A549 (cell line): Measurements from ENCODE around the gene SLC22A16. TPM values are rescaled to one million over a fixed set of nuclear protein-coding genes. Genes with fewer than 3 reads are reported as not detected.
A peak's percentile ranks its signal among the peaks of the same experiment; 100 is the strongest.

Experiments
- ATAC-seq, 2 experiments: fragments of 200-7000 bp in 1 of 2; fragments of >200 bp in 1 of 2; cut with Nextera tagmentation in 1 of 2; cut with Tn5 transposase in 1 of 2; 3 replicates each; pipeline versions ENCODE4 v1.8.0 to v1.9.1; 2018 to 2020; ENCODE audit warnings: mild to moderate bottlenecking in 1 of 2, moderate library complexity in 1 of 2
- CTCF ChIA-PET: fragments of 300-600 bp; sonication (Branson Sonifier 250); formaldehyde crosslinking; extraction: SDS; loops from one replicate; lab custom pipeline; 2021; ENCODE audit warnings: antibody characterized with exemption, inconsistent platforms; lab: Yijun Ruan, JAX
- POLR2A ChIA-PET: fragments of 350-600 bp; formaldehyde crosslinking; extraction: SDS; loops from one replicate; lab custom pipeline; 2021; ENCODE audit warnings: antibody characterized with exemption, inconsistent platforms; lab: Yijun Ruan, JAX
- DNase-seq, 2 experiments: peaks; one replicate each; pipeline versions ENCODE4 v3.0.0 to v3.0.0-alpha.2; 2011 to 2016; ENCODE audit warnings: low read depth in 1 of 2, low spot score in 1 of 2
- FAIRE-seq: peaks from 2 replicates; lab custom pipeline; 2011; peaks lifted over from hg19 to GRCh38; lab: Jason Lieb, UNC
- H3K27ac ChIP-seq, 2 experiments: fragments of >200 bp; sonication (Bioruptor Twin); formaldehyde crosslinking; 3 replicates each; pipeline ENCODE4 v1.5.1; 2016 to 2017
- H3K4me1 ChIP-seq: fragments of >200 bp; sonication (Bioruptor Twin); formaldehyde crosslinking; 3 replicates; pipeline ENCODE4 v1.6.1; 2016
- H3K4me2 ChIP-seq: fragments of >200 bp; sonication (Bioruptor Twin); formaldehyde crosslinking; 3 replicates; pipeline ENCODE4 v1.6.1; 2016
- H3K4me3 ChIP-seq: fragments of >200 bp; sonication (Bioruptor Twin); formaldehyde crosslinking; 3 replicates; pipeline ENCODE4 v1.5.1; 2016
- H3K9me3 ChIP-seq: fragments of >200 bp; sonication (Bioruptor Twin); formaldehyde crosslinking; 3 replicates; pipeline ENCODE4 v1.6.1; 2016
- BHLHE40 ChIP-seq: IDR thresholded peaks from 2 replicates; pipeline ENCODE4 v1.6.1; 2012; ENCODE audit warnings: low read depth, low read length, inconsistent platforms
- EHF ChIP-seq: fragments of 250-450 bp; sonication (Bioruptor Pico); IDR thresholded peaks from 2 replicates; pipeline ENCODE4 v1.5.0; 2020; ENCODE audit warnings: mild to moderate bottlenecking
- GATA3 ChIP-seq: IDR thresholded peaks from 2 replicates; pipeline ENCODE4 v1.6.1; 2012; ENCODE audit warnings: borderline replicate concordance
- HEYL ChIP-seq: fragments of 250-450 bp; sonication (Bioruptor Pico); IDR thresholded peaks from 2 replicates; pipeline ENCODE4 v1.8.0; 2021; ENCODE audit warnings: mild to moderate bottlenecking, moderate library complexity
- HOXB5 ChIP-seq: fragments of 250-450 bp; sonication (Bioruptor Pico); IDR thresholded peaks from 2 replicates; pipeline ENCODE4 v1.5.0; 2020; ENCODE audit warnings: mild to moderate bottlenecking, moderate library complexity
- JUNB ChIP-seq: fragments of >200 bp; sonication (Bioruptor Twin); formaldehyde crosslinking; IDR thresholded peaks from 2 replicates; pipeline ENCODE4 v1.6.1; 2016
- MAFK ChIP-seq: fragments of 450-650 bp; IDR thresholded peaks from 2 replicates; pipeline ENCODE4 v1.6.1; 2014; ENCODE audit not compliant: partially characterized antibody
- MAZ ChIP-seq: fragments of 150-350 bp; IDR thresholded peaks from 2 replicates; pipeline ENCODE4 v1.6.1; 2014; ENCODE audit warnings: antibody characterized with exemption, low read depth, low read length, borderline replicate concordance
- MYC ChIP-seq: IDR thresholded peaks from 2 replicates; pipeline ENCODE4 v1.6.1; 2012; ENCODE audit warnings: mild to moderate bottlenecking, inconsistent platforms, low read length, improper control_type of control experiment, borderline replicate concordance
- NFE2L2 ChIP-seq: fragments of 150-350 bp; conservative IDR thresholded peaks from 2 replicates; pipeline ENCODE4 v1.6.1; 2014; ENCODE audit warnings: low read length
- POLR2AphosphoS2 ChIP-seq: conservative IDR thresholded peaks from 2 replicates; pipeline ENCODE4 v1.6.1; 2012; ENCODE audit warnings: low read length, improper control_type of control experiment, inconsistent platforms
- RNF2 ChIP-seq: fragments of 200-600 bp; sonication (generic); IDR thresholded peaks from 2 replicates; pipeline ENCODE4 v1.6.1; 2016; ENCODE audit warnings: low read depth, mild to moderate bottlenecking, antibody characterized with exemption, moderate library complexity, borderline replicate concordance
- TFCP2L1 ChIP-seq: fragments of 250-450 bp; sonication (Bioruptor Pico); IDR thresholded peaks from 2 replicates; pipeline ENCODE4 v1.5.0; 2021; ENCODE audit warnings: mild to moderate bottlenecking
- WGBS: methylation state at CpG from one replicate; pipeline ENCODE4 v1.1.6; 2017; ENCODE audit errors: missing lambda C conversion rate; 5-methylcytosine and 5-hydroxymethylcytosine counted together
- polyA plus RNA-seq, 4 experiments: library from polyadenylated mRNA; depleted of rRNA in 3 of 4; stranded (reverse); fragments of >200 nt; fragmentation: RNase III in 1 of 4; extraction: RNeasy Plus Mini Kit Qiagen cat#74134 plus additional on column Dnase treatment in 1 of 4; gene quantifications; 2 replicates in 3 of 4; 3 replicates in 1 of 4; pipeline ENCODE4 v1.2.3, GENCODE V29; 2011 to 2017
- TF ChIP-seq, protein P1 (sequence below): fragments of >200 bp; sonication (Bioruptor Twin); formaldehyde crosslinking; IDR thresholded peaks from 3 replicates; pipeline ENCODE4 v1.6.1; 2016
- TF ChIP-seq, protein P2 (sequence below): fragments of 250-450 bp; sonication (Bioruptor Pico); IDR thresholded peaks from 2 replicates; pipeline ENCODE4 v1.5.0; 2021; ENCODE audit warnings: mild to moderate bottlenecking, moderate library complexity, borderline replicate concordance
- TF ChIP-seq, protein P3 (sequence below): IDR thresholded peaks from 2 replicates; pipeline ENCODE4 v1.6.1; 2012
- TF ChIP-seq, protein P4 (sequence below): fragments of 250-450 bp; sonication (Bioruptor Pico); IDR thresholded peaks from 2 replicates; pipeline ENCODE4 v1.5.0; 2020; ENCODE audit warnings: low read depth, mild to moderate bottlenecking, moderate library complexity
- TF ChIP-seq, protein P5 (sequence below): IDR thresholded peaks from 2 replicates; pipeline ENCODE4 v1.6.1; 2012; ENCODE audit warnings: low read depth, borderline replicate concordance

SLC22A16 gene
- polyA plus RNA-seq, 2 of the 4 experiments (the other 2 are of a cell fraction): not detected

DNA sequence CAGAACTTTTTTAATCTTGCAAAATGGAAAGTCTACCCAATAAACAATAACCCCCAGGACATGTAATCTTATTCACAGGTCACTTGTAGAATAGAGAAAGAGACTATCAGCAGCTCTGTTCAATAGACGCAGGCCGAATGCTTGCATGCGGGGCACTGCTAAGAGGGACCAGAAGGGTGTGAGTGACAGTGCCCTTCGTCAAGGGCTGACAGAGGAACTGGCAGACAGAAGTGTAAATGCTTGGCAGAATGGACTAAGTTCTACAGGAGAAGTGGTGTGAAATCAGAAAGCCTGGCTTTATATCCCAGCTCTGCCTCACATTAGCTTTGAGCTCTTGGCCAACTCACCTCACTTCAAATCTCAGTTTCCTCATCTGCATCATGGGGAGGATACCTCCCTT lies 82.0 kb downstream of the SLC22A16 start:
- Histone ChIP-seq H3K9me3 (no peaks in the 10 kb centered on the region), H3K4me1 (no peaks in the 10 kb centered on the region), H3K4me2 (no peak overlapping the region), H3K4me3 (no peak overlapping the region), H3K27ac (no peak overlapping the region)
- ChIA-PET CTCF (interaction anchor here (2.3 to 6.5 kb wide), 2 partner anchors 354 to 690 kb away, joined by 10 to 33 read pairs; no protein-coding TSS in a partner anchor), POLR2A (no interaction called here)
- DNase-seq (no peak), FAIRE-seq (no peak), ATAC-seq (no peak)
- TF ChIP-seq RNF2 (no peak), HOXB5 (CRISPR knock-in tag) (no peak)
- 75% methylated on average over 4 of the region's 4 CpGs for WGBS

DNA sequence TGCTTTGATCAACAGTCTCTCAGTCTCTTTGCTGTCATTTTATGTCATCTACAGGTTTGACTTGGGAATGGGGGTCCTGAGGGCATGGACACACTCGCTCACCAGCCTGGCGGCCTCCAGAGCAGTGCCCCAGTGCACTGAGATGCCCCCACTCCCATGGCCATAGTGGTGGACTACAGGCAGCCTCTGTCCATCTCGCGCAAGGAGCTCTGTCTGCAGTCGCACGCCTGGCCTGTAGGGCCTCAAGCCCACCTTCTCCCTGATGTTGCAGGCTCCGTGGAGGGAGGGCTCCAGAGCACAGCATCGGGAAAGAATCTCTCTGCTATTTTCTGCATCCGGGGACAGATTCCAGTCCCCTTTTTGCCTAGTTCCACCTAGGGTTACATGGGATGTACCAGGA lies 83.7 kb downstream of the SLC22A16 start:
- TF ChIP-seq, protein P1, sequence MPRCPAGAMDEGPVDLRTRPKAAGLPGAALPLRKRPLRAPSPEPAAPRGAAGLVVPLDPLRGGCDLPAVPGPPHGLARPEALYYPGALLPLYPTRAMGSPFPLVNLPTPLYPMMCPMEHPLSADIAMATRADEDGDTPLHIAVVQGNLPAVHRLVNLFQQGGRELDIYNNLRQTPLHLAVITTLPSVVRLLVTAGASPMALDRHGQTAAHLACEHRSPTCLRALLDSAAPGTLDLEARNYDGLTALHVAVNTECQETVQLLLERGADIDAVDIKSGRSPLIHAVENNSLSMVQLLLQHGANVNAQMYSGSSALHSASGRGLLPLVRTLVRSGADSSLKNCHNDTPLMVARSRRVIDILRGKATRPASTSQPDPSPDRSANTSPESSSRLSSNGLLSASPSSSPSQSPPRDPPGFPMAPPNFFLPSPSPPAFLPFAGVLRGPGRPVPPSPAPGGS: no peak
- no peak for TF ChIP-seq EHF (CRISPR knock-in tag)
- TF ChIP-seq, protein P2, sequence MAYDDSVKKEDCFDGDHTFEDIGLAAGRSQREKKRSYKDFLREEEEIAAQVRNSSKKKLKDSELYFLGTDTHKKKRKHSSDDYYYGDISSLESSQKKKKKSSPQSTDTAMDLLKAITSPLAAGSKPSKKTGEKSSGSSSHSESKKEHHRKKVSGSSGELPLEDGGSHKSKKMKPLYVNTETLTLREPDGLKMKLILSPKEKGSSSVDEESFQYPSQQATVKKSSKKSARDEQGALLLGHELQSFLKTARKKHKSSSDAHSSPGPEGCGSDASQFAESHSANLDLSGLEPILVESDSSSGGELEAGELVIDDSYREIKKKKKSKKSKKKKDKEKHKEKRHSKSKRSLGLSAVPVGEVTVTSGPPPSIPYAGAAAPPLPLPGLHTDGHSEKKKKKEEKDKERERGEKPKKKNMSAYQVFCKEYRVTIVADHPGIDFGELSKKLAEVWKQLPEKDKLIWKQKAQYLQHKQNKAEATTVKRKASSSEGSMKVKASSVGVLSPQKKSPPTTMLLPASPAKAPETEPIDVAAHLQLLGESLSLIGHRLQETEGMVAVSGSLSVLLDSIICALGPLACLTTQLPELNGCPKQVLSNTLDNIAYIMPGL (CRISPR knock-in tag): no peak
- no peak for TF ChIP-seq BHLHE40
- TF ChIP-seq, protein P3, sequence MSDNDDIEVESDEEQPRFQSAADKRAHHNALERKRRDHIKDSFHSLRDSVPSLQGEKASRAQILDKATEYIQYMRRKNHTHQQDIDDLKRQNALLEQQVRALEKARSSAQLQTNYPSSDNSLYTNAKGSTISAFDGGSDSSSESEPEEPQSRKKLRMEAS: no peak
- no peak for TF ChIP-seq TFCP2L1 (CRISPR knock-in tag)
- no peak for TF ChIP-seq POLR2AphosphoS2
- no peak for TF ChIP-seq NFE2L2
- TF ChIP-seq MAFK: no peak
- no peak for TF ChIP-seq GATA3
- TF ChIP-seq, protein P4, sequence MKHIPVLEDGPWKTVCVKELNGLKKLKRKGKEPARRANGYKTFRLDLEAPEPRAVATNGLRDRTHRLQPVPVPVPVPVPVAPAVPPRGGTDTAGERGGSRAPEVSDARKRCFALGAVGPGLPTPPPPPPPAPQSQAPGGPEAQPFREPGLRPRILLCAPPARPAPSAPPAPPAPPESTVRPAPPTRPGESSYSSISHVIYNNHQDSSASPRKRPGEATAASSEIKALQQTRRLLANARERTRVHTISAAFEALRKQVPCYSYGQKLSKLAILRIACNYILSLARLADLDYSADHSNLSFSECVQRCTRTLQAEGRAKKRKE (CRISPR knock-in tag): no peak
- TF ChIP-seq, protein P5, sequence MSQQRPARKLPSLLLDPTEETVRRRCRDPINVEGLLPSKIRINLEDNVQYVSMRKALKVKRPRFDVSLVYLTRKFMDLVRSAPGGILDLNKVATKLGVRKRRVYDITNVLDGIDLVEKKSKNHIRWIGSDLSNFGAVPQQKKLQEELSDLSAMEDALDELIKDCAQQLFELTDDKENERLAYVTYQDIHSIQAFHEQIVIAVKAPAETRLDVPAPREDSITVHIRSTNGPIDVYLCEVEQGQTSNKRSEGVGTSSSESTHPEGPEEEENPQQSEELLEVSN: no peak
- TF ChIP-seq JUNB: no peak
- no peak for TF ChIP-seq MYC
- TF ChIP-seq HEYL (CRISPR knock-in tag): no peak
- H3K4me2 ChIP-seq: no peak overlapping the region
- no peak overlapping the region for H3K27ac ChIP-seq
- DNase-seq: no peak
- peak; percentile 48 to 50; a peak in 3 of 6 replicates for ATAC-seq
- no peak for FAIRE-seq
- H3K4me3 ChIP-seq: no peak overlapping the region
- POLR2A ChIA-PET: no interaction called here
- H3K9me3 ChIP-seq: no peaks in the 10 kb centered on the region
- 39% methylated on average over 4 of the region's 9 CpGs for WGBS
- no peaks in the 10 kb centered on the region for H3K4me1 ChIP-seq
- CTCF ChIA-PET: interaction anchor here (1.5 to 6.5 kb wide), 5 partner anchors 10 to 688 kb away, joined by 5 to 33 read pairs (median 22); partner anchors contain the start of genes CDC40 and WASF1

DNA sequence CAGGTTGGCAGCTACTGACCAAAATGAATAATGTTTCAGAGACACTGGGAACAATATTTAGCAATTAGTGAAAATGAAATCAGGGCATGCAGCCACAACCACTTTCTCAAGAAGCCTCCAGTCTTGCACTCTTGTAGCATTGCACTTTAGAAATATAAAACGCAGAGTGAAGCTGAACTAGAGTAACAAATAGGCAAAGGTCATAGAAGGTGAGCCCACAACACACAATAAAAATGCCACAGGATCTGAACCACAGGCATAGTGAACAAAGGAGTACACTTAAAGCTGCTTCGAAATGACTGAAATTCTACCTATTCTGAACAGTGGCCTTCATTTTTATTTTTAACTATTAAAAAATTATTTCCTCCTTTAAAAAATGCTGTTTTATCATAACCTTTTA lies 86.0 kb downstream of the SLC22A16 start:
- ATAC-seq (no peak), FAIRE-seq (no peak)
- Histone ChIP-seq H3K27ac (no peak overlapping the region), H3K4me3 (no peak overlapping the region), H3K4me1 (no peaks in the 10 kb centered on the region), H3K4me2 (no peak overlapping the region), H3K9me3 (no peaks in the 10 kb centered on the region)
- CTCF ChIA-PET: interaction anchor here (0.8 to 6.5 kb wide), 17 partner anchors 8 to 686 kb away, joined by 3 to 33 read pairs (median 4); no protein-coding TSS in a partner anchor
- 15% methylated on average over 2 of the region's 2 CpGs for WGBS
- POLR2A ChIA-PET: no interaction called here
- TF ChIP-seq MAZ (no peak), BHLHE40 (no peak)
- TF ChIP-seq, protein P2 (CRISPR knock-in tag): no peak
- TF ChIP-seq, protein P5: no peak
- TF ChIP-seq, all 56 proteins: peak for 0
- DNase-seq: no peak
